GM13977 (cell line): ENCODE results near the gene CEMIP.

Experiments used
- DNase-seq: peaks from one replicate; pipeline ENCODE4 v3.0.0; 2012; ENCODE audit warnings: low spot score
- in situ Hi-C: fragments of 300-500 bp; cut with MboI; formaldehyde crosslinking; loops from one replicate; pipeline ENCODE4 v1.12.0; 2022; ENCODE audit warnings: low sequenced_read_pairs, low pct_unique_long_range_greater_than_20kb, mixed read lengths, inconsistent platforms; ENCODE audit not compliant: unreplicated experiment
- TF ChIP-seq, protein P1 (sequence below): IDR thresholded peaks from 2 replicates; pipeline ENCODE4 v1.5.1; 2012; ENCODE audit warnings: mild to moderate bottlenecking, control low read depth; ENCODE audit not compliant: insufficient read depth; ENCODE audit errors: extremely low read depth, missing control alignments

Gene CEMIP

GRCh38 chr15:80929689-80930088, 150.5 kb downstream of the CEMIP start:
- no peak for DNase-seq
- in situ Hi-C loops, result no loop called here
- TF ChIP-seq, protein P1, sequence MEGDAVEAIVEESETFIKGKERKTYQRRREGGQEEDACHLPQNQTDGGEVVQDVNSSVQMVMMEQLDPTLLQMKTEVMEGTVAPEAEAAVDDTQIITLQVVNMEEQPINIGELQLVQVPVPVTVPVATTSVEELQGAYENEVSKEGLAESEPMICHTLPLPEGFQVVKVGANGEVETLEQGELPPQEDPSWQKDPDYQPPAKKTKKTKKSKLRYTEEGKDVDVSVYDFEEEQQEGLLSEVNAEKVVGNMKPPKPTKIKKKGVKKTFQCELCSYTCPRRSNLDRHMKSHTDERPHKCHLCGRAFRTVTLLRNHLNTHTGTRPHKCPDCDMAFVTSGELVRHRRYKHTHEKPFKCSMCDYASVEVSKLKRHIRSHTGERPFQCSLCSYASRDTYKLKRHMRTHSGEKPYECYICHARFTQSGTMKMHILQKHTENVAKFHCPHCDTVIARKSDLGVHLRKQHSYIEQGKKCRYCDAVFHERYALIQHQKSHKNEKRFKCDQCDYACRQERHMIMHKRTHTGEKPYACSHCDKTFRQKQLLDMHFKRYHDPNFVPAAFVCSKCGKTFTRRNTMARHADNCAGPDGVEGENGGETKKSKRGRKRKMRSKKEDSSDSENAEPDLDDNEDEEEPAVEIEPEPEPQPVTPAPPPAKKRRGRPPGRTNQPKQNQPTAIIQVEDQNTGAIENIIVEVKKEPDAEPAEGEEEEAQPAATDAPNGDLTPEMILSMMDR, result no peak

DNA sequence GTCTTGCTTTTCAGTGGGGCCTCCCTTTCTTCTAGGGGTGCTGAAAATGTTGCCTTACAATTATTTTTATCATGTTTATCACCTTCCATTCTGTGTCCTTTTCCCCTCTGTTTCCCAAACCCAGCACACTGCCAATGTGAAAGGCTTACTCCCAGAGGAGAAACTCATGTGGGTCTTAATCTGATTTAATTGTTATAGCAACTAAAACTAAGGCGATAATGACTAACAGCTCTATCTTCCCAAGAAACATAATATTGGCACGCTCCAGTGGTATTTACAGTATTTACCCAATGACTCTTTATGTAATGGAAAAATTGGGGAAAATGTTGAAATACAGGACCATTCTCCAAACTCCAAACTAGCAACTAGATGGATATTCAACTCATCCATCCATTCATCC, 152.0 kb downstream of the CEMIP start:
- in situ Hi-C loops, result no loop called here
- DNase-seq, result no peak
- TF ChIP-seq, protein P1, result no peak

- in situ Hi-C loops, result no loop called here
- no peak for DNase-seq
- TF ChIP-seq, protein P1, result no peak
Measured at GRCh38 chr15:80931721-80932512, 152.7 kb downstream of the CEMIP start.

DNA sequence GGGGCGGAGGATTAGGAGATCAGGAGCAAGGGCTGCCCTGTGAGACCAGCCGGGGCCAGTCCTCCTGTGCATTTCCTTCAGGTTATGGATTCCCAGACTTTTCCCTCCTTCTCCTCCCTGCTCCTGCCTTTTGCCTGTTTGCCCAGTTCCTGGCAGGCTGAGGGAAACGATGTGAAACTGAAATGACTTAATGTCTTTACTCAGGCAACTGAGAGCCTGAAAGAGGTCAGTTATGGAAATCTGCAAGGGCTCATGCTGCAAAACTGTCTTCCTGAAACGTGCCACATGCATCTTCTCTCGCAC, 153.3 kb downstream of the CEMIP start:
- in situ Hi-C loops, result no loop called here
- no peak for DNase-seq
- TF ChIP-seq, protein P1, result no peak

DNA sequence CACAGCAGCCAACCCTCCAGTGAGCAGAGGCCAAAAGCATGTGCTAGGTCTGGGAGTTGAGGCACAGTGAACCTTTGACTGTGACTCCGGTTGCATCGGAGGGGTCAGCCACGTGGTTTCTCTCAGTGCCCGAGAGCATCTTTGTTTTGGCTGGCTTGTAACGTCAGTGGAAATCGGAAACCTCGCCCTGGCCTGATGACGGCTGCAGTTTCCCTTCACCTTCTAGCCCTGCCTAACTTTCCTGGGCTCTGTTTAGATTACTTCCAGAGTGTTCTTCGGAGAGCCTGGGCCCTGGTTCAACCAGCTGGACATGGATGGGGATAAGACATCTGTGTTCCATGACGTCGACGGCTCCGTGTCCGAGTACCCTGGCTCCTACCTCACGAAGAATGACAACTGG, 153.8 kb downstream of the CEMIP start:
- DNase-seq, result no peak
- in situ Hi-C loops, result no loop called here
- TF ChIP-seq, protein P1, result no peak

- TF ChIP-seq, protein P1, result no peak
- in situ Hi-C loops, result no loop called here
- DNase-seq, result no peak
Measured at GRCh38 chr15:80934761-80935221, 155.6 kb downstream of the CEMIP start.
